Stimulated activated CD4-positive, alpha-beta T cell treated with anti-CD3 and anti-CD28 coated beads, Interleukin-2, amount 100 ng/mL, for 4 hours (primary cell): ENCODE measurements around the gene SNX20.
A peak's percentile ranks its signal among the peaks of the same experiment; 100 is the strongest.

Source experiments
- DNase-seq: peaks from one replicate; pipeline ENCODE4 v3.0.0-alpha.2; 2020; ENCODE audit warnings: low read depth

SNX20 gene

GRCh38 chr16:50705436-50706110 is 24.5 kb upstream of the SNX20 start:
- DNase-seq = no peak

- DNase-seq = no peak
Observed at GRCh38 chr16:50704245-50704644, 23.1 kb upstream of the SNX20 start.

GRCh38 chr16:50702725-50703124 is 21.6 kb upstream of the SNX20 start:
- no peak for DNase-seq

- peak; percentile 66 for DNase-seq
Observed at GRCh38 chr16:50699326-50700159, 18.4 kb upstream of the SNX20 start.

GRCh38 chr16:50697881-50698767 is 17.0 kb upstream of the SNX20 start:
- DNase-seq = no peak

GRCh38 chr16:50697421-50697715 is 16.3 kb upstream of the SNX20 start:
- DNase-seq = no peak

- DNase-seq = no peak
Observed at GRCh38 chr16:50696575-50697420, 15.7 kb upstream of the SNX20 start.

- DNase-seq = no peak
Observed at GRCh38 chr16:50696126-50696525, 15.0 kb upstream of the SNX20 start.

GRCh38 chr16:50695017-50696000 is 14.2 kb upstream of the SNX20 start:
- no peak for DNase-seq

- DNase-seq = no peak
Observed at GRCh38 chr16:50694206-50694605, 13.1 kb upstream of the SNX20 start.

GRCh38 chr16:50692999-50693781 is 12.1 kb upstream of the SNX20 start, which contains the start of gene NOD2:
TSS of gene NOD2 (plus strand) at chr16:50693606. CDS start at chr16:50699496, 5,890 bp downstream.
- DNase-seq = no peak

- DNase-seq = no peak
Observed at GRCh38 chr16:50692644-50692998, 11.5 kb upstream of the SNX20 start.

- no peak for DNase-seq
Observed at GRCh38 chr16:50690177-50690576, 9.1 kb upstream of the SNX20 start.

GRCh38 chr16:50688867-50689266 is 7.8 kb upstream of the SNX20 start:
- DNase-seq = no peak

- DNase-seq = no peak
Observed at GRCh38 chr16:50688083-50688482, 7.0 kb upstream of the SNX20 start.

GRCh38 chr16:50685462-50686063 is 4.5 kb upstream of the SNX20 start:
- DNase-seq = no peak

GRCh38 chr16:50684823-50685461 is 3.8 kb upstream of the SNX20 start:
- no peak for DNase-seq

- no peak for DNase-seq
Observed at GRCh38 chr16:50683689-50684374, 2.7 kb upstream of the SNX20 start.
